ENCODE results near the gene COL13A1. TPM values are rescaled to one million over a fixed set of nuclear protein-coding genes. Genes with fewer than 3 reads are reported as not detected.

The COL13A1 gene
- total RNA-seq, 1 donor from 2014 or later = 0.43 TPM

DNA sequence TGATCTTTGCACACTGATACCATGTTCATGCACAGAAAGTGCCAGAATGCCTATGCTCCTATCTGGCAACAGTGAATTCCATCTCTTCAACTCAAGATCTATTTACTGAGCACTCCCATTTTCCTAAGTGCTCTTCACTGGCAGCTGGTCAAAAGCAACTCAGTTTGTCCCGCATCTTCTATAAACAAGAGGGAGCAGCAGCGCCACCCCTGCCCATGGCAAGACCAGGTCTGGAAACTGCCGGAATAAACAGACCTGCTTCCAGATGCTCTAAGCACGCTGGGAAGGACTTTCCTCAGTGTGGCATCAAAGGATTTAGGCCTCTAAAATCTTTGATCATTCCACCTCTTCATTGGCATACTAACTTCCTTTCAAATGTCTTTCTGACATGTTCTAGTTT is 146.6 kb downstream of the COL13A1 start:
- H3K9me3 Mint-ChIP-seq (ENCODE audit: low read depth) = no peaks in the 10 kb centered on the region
- TF ChIP-seq, protein P1, sequence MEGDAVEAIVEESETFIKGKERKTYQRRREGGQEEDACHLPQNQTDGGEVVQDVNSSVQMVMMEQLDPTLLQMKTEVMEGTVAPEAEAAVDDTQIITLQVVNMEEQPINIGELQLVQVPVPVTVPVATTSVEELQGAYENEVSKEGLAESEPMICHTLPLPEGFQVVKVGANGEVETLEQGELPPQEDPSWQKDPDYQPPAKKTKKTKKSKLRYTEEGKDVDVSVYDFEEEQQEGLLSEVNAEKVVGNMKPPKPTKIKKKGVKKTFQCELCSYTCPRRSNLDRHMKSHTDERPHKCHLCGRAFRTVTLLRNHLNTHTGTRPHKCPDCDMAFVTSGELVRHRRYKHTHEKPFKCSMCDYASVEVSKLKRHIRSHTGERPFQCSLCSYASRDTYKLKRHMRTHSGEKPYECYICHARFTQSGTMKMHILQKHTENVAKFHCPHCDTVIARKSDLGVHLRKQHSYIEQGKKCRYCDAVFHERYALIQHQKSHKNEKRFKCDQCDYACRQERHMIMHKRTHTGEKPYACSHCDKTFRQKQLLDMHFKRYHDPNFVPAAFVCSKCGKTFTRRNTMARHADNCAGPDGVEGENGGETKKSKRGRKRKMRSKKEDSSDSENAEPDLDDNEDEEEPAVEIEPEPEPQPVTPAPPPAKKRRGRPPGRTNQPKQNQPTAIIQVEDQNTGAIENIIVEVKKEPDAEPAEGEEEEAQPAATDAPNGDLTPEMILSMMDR (IDR thresholded peaks at IDR 0.05; ENCODE audit: unreplicated experiment) = no peak
- no peaks in the 10 kb centered on the region for H3K36me3 Mint-ChIP-seq (ENCODE audit: insufficient read depth)
- H3K27me3 Mint-ChIP-seq = no peaks in the 10 kb centered on the region
- H3K27ac Mint-ChIP-seq = no peak overlapping the region
- no peaks in the 10 kb centered on the region for H3K4me1 Mint-ChIP-seq (ENCODE audit: low read depth)
- no peak for DNase-seq (ENCODE audit: low spot score, unreplicated experiment)
- H3K4me3 Mint-ChIP-seq (ENCODE audit: low read depth) = no peak overlapping the region

DNA sequence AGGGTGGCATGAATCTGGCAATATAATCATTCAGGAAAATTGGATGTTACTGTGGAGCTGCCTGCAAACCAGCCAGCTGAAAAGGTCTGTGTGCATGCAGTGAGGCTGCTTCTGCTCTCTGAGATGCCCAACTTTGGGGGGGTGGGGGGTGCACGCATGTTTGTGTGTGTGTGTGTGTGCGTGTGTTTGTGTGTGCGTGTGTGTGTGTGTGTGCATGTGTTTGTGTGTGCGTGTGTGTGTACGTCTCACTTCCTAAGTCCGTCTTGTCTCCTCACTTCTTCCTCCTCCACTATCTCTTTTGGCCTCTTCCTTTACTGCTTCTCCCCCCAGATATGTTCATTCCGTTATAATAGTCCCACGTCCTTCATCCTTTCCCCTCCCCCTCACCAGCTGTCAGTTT is 148.1 kb downstream of the COL13A1 start:
- H3K27ac Mint-ChIP-seq = no peak overlapping the region
- peaks cover 2% of the 10 kb centered on the region for H3K27me3 Mint-ChIP-seq

DNA sequence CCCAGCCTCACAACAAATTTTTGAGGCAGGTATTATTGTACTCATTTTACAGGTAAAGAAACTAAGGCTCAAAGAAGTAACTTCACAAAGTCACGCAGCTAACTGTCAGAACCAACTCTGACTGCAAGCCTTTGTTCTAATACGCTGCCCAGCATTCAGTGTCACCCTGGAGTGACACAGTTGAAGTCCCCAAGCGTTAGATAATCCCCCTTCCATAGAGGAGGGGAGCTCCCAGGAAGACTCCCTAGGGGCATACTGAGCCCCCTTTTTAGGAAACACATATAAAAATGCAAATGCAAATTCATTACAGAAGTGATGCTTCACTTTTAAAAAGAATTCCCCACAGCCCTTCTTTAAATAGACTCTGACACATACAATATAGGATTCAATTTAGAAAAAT is 150.0 kb downstream of the COL13A1 start:
- H3K4me3 Mint-ChIP-seq (ENCODE audit: low read depth) = no peak overlapping the region
- DNase-seq (ENCODE audit: low spot score, unreplicated experiment) = no peak
- no peaks in the 10 kb centered on the region for H3K36me3 Mint-ChIP-seq (ENCODE audit: insufficient read depth)
- H3K27ac Mint-ChIP-seq = no peak overlapping the region
- TF ChIP-seq, protein P1 (IDR thresholded peaks at IDR 0.05; ENCODE audit: unreplicated experiment) = no peak
- H3K9me3 Mint-ChIP-seq (ENCODE audit: low read depth) = no peaks in the 10 kb centered on the region
- no peaks in the 10 kb centered on the region for H3K4me1 Mint-ChIP-seq (ENCODE audit: low read depth)
- H3K27me3 Mint-ChIP-seq = peaks cover 8% of the 10 kb centered on the region

More for the DNA sequence above, 148.1 kb downstream of the COL13A1 start:
- Mint-ChIP-seq H3K36me3 (ENCODE audit: insufficient read depth) (no peaks in the 10 kb centered on the region), H3K9me3 (ENCODE audit: low read depth) (no peaks in the 10 kb centered on the region), H3K4me1 (ENCODE audit: low read depth) (no peaks in the 10 kb centered on the region), H3K4me3 (ENCODE audit: low read depth) (no peak overlapping the region)
- no peak for DNase-seq (ENCODE audit: low spot score, unreplicated experiment)
- TF ChIP-seq, protein P1 (IDR thresholded peaks at IDR 0.05; ENCODE audit: unreplicated experiment) = no peak

DNA sequence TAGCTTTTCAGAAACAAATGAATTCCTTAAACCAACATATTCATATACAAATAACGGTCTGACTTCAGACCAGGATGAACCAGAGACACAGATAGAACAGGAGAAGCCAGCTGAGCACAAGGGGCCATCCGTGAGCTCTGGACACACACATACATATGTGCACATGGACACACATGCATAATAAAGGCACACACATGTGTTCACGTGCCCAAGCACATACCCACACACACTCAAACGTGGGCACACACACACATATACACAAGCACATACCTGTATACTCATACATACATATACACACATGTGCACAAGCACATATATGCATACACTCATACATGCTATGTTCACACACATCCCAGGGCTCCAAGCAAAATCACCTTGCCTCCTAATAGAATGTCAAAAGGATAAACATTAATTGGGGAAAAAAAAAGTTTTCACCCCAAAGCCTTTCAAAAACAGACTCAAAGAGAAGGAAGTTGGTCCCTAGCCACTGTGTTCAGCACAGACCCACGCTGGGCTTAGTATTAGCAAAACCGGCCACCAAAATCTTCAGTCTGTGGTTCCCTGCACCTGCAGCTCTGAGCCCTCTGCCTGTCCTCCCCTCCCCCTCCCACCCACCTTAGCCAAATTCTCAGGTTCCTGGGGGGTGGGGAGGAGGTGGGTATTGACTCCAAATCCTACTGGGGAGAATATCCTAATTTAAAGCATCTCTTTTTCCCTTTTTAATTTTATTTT is 150.5 kb downstream of the COL13A1 start:
- Mint-ChIP-seq H3K4me3 (ENCODE audit: low read depth) (no peak overlapping the region), H3K27ac (no peak overlapping the region), H3K27me3 (peaks cover 8% of the 10 kb centered on the region), H3K36me3 (ENCODE audit: insufficient read depth) (no peaks in the 10 kb centered on the region), H3K9me3 (ENCODE audit: low read depth) (no peaks in the 10 kb centered on the region), H3K4me1 (ENCODE audit: low read depth) (no peaks in the 10 kb centered on the region)
- TF ChIP-seq, protein P1 (IDR thresholded peaks at IDR 0.05; ENCODE audit: unreplicated experiment) = no peak
- DNase-seq (ENCODE audit: low spot score, unreplicated experiment) = no peak

DNA sequence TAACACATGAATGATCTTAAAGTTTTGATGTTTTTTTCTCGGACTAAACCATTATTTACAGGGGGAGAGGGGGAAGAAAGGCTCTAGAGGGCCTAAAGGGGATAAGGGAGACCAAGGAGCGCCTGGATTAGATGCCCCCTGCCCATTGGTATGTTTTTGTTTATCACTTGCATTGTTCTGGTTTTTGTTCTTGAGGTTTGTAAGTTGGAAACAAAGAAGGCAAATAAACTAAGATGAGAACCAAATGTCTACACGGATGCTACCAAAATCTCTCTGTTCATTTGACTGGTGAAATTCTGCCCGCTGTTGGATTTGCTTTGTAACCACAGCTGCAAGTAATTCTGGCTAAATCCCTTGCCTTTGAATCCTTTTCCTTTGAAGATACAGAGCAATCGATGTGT is 151.1 kb downstream of the COL13A1 start:
- DNase-seq (ENCODE audit: low spot score, unreplicated experiment) = no peak
- Mint-ChIP-seq H3K27ac (no peak overlapping the region), H3K36me3 (ENCODE audit: insufficient read depth) (no peaks in the 10 kb centered on the region), H3K27me3 (peaks cover 8% of the 10 kb centered on the region), H3K4me1 (ENCODE audit: low read depth) (no peaks in the 10 kb centered on the region), H3K4me3 (ENCODE audit: low read depth) (no peak overlapping the region), H3K9me3 (ENCODE audit: low read depth) (no peaks in the 10 kb centered on the region)
- TF ChIP-seq, protein P1 (IDR thresholded peaks at IDR 0.05; ENCODE audit: unreplicated experiment) = no peak

Measured in progenitor cell of endocrine pancreas (in vitro differentiated cells).